Ureter (tissue), 1 donor: ENCODE results near the gene GRIK3. TPM values are rescaled to one million over a fixed set of nuclear protein-coding genes. Genes with fewer than 3 reads are reported as not detected.

Source experiments
- DNase-seq: peaks from one replicate; pipeline ENCODE4 v3.0.0-alpha.2; 2020; ENCODE audit warnings: low spot score
- total RNA-seq: library from RNA; stranded (reverse); gene quantifications from one replicate; pipeline ENCODE4 v1.2.4, GENCODE V29; 2023
- donor health status: DM: yes; HTN: yes; CAD: no.

GRIK3 gene
- total RNA-seq, 1 donor from 2014 or later, result 0.55 TPM

GRCh38 chr1:36765785-36766300, 268.5 kb downstream of the GRIK3 start:
- DNase-seq, result no peak

- no peak for DNase-seq
Measured at GRCh38 chr1:36764798-36765197, 269.5 kb downstream of the GRIK3 start.

- DNase-seq, result no peak
Measured at GRCh38 chr1:36763771-36764170, 270.5 kb downstream of the GRIK3 start.

- no peak for DNase-seq
Measured at GRCh38 chr1:36762174-36762573, 272.1 kb downstream of the GRIK3 start.

GRCh38 chr1:36761113-36761512, 273.2 kb downstream of the GRIK3 start:
- no peak for DNase-seq

- no peak for DNase-seq
Measured at GRCh38 chr1:36760081-36760480, 274.2 kb downstream of the GRIK3 start.

GRCh38 chr1:36759355-36759754, 275.0 kb downstream of the GRIK3 start:
- DNase-seq, result no peak

- no peak for DNase-seq
Measured at GRCh38 chr1:36755303-36756230, 278.7 kb downstream of the GRIK3 start.

- no peak for DNase-seq
Measured at GRCh38 chr1:36754366-36754765, 279.9 kb downstream of the GRIK3 start.

- DNase-seq, result no peak
Measured at GRCh38 chr1:36753451-36753850, 280.9 kb downstream of the GRIK3 start.

- DNase-seq, result no peak
Measured at GRCh38 chr1:36752891-36753361, 281.4 kb downstream of the GRIK3 start.

GRCh38 chr1:36752431-36752830, 281.9 kb downstream of the GRIK3 start:
- no peak for DNase-seq

- no peak for DNase-seq
Measured at GRCh38 chr1:36751525-36751924, 282.8 kb downstream of the GRIK3 start.

- DNase-seq, result no peak
Measured at GRCh38 chr1:36748466-36748865, 285.8 kb downstream of the GRIK3 start.
